SK-N-DZ (cell line): Measurements from ENCODE around the gene GRM3. TPM values are rescaled to one million over a fixed set of nuclear protein-coding genes. Genes with fewer than 3 reads are reported as not detected.

Experiments
- DNase-seq: peaks from one replicate; pipeline ENCODE4 v3.0.0-alpha.2; 2015; ENCODE audit warnings: low spot score
- polyA plus RNA-seq, 2 experiments: library from polyadenylated mRNA; depleted of rRNA; stranded (reverse); fragments of >200 nt; gene quantifications; 2 replicates each; pipeline ENCODE4 v1.2.3, GENCODE V29; 2014

Gene GRM3
- not detected in 2 replicates for polyA plus RNA-seq (2014; cell fraction: cytosol; rRNA removed)
- polyA plus RNA-seq (2014; cell fraction: nucleus; rRNA removed): not detected in 2 replicates

- DNase-seq: peak; percentile 81
Measured at GRCh38 chr7:86643561-86644281, at the start of gene GRM3. Gene GRM3, plus strand, starts transcription at chr7:86643909. Its CDS starts 121,237 bp downstream, at chr7:86765146.

GRCh38 chr7:86598311-86598710 is 45.4 kb upstream of the GRM3 start:
- peak; percentile 52 for DNase-seq

GRCh38 chr7:86598721-86599120 is 45.0 kb upstream of the GRM3 start:
- DNase-seq: peak; percentile 15

GRCh38 chr7:86600506-86601290 is 43.0 kb upstream of the GRM3 start:
- peak; percentile 26 for DNase-seq

- DNase-seq: peak; percentile 11
Measured at GRCh38 chr7:86615711-86616110, 28.0 kb upstream of the GRM3 start.

- DNase-seq: peak; percentile 12
Measured at GRCh38 chr7:86644282-86645224, 844 bp downstream of the GRM3 start.

- DNase-seq: peak; percentile 8
Measured at GRCh38 chr7:86645225-86645608, 1.5 kb downstream of the GRM3 start.

DNA sequence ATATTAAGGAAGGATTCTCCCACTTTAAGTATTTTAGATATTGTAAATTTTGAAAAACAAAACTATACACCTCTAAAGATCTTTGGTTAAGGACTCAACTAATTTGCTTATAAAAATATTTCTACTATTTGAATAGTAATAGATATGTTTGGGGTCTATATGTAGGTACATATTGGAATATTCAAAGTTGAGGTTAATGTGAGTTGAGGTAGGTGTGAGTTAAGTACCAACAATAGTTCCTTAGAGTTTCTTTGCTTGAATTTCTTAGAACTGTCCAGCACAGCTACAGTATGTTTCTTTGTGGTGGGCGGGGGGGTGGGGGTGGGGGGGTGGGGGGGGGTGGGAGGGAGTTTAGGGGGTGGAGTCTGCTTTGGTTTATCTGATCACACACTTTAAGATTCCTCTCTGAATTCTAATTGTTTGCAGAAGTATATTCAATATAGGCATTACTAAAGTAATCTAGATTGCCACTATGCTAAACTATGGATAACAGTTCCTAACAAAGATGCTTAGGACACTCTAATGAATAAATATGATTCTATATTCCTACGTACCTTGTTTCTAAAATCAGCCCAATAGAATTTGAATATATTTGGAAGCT is 2.1 kb downstream of the GRM3 start:
- no peak for DNase-seq

DNA sequence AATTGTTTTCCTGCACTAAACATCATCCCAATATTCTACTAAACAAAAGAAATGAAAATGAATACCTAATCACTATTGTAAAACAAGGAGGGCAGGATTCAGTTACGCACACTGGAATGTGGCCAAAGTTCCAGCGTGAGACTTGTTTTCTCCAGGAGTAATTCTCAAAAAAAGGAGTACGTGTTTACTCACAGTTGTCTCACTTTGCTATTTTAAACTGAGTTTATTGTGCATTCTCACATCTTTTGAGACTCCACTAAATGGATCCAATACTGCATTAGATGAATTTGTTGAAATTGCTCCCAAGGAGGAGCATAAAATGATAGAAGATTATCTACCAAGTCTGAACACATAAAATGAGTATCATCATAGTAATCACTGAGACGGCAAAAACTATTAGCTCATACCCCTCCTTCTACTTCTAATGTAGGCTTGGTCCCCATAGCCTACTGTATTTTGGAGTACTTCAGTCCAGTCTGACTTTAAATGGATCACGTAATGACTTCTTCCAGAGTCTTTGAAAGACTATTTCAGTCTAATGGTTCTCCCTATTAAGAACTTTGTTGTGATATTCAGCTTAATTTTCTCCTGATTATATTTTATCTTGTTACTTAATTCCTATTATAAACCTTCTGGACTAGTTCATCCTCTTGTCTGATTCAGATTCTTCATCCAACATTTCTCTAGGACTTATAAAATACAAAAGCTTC is 3.8 kb downstream of the GRM3 start:
- no peak for DNase-seq

DNA sequence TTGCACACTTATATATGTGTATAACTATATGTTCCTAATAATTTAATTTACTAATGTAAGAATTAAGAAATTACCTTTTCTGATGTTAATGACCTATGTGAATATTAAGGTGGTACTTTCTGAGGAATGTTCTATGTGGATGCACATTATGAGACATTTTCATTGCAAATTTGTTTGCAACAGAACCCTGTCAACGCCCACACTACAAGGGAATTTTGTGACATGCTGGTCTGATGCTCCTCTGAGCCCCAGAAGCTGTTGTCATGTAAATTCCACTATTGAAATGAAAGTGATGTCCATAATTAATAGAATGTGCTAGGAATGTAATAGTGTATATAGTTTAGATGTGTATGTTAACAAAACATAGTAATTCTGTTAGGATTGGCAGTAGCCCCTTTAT is 4.5 kb downstream of the GRM3 start:
- no peak for DNase-seq

GRCh38 chr7:86653919-86654659 is 10.4 kb downstream of the GRM3 start:
- no peak for DNase-seq

DNA sequence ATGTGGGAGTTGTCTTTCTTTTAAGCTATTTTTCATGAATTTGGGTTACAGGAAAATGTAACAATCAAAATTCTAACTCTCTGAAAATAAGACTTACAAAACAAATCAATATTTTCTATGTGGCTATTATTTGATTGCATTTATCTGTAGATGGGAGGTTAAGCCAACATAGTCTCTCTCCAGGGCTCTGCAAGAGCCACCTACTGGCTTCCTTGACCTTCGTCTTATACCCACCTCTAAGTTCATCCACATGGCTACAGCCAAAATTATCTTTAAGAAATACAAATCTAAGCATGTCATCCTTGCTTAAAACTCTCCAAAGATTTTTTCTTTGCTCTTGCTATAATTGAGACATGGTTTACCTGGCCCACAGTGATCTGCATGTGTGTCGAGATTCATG is 14.2 kb downstream of the GRM3 start:
- DNase-seq: no peak

GRCh38 chr7:86660950-86661462 is 17.3 kb downstream of the GRM3 start:
- no peak for DNase-seq

DNA sequence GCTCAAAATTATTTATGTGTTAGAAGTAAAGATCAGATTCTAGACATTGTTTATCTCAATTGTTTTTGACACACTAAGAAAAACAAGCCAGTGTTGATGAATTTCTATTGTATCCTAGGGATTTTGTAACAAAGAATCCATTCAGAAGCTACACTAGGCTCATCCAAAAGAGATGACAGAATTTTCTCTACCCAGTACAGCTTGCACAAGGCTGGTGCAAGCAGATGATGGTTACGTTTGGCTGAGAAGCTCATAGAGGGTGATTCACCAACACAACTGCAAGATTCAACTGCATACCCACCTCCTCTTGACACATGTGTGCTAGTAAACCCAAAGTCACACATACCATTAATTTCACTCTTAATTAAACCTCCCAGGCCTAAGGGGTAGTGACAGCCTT is 20.8 kb downstream of the GRM3 start:
- DNase-seq: no peak

GRCh38 chr7:86664991-86665390 is 21.3 kb downstream of the GRM3 start:
- no peak for DNase-seq

- DNase-seq: no peak
Measured at GRCh38 chr7:86665669-86666068, 22.0 kb downstream of the GRM3 start.

DNA sequence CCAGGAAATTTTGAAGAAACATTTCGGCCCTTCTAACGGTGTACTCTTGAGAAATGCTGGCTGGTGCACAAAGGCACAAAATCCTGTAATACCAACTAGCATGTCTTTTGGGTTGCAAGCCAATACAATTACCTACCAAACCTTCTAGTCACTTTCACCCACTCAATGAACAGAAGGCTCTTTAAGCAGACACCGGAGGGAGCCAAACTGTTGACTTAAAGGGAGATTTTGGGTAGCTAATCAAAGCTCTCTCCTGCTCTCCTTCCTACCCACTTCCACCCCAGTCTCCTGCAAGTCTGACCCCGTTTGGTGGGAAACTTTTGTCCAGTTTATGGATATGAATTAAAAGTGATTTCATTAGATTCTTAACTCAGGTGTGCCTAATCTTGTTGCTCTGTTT is 24.0 kb downstream of the GRM3 start:
- DNase-seq: no peak

DNA sequence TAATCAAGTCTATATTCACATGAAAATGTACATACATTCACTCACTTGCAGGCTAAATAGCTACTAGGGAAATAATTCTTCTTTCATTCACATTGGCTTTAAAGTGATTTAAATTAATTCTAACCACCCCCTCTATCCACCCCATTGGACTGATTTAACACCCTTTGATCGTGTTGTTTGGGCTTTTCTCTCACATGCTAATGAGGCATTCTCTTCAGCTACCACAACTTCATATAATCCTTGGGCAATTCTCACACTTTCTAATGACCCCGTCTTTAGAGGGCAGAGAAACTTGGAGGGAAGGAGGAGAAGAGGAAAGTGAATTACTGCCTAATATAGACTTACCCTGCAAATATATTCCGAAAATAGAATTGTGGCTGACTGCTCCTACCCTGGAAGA is 24.6 kb downstream of the GRM3 start:
- no peak for DNase-seq

DNA sequence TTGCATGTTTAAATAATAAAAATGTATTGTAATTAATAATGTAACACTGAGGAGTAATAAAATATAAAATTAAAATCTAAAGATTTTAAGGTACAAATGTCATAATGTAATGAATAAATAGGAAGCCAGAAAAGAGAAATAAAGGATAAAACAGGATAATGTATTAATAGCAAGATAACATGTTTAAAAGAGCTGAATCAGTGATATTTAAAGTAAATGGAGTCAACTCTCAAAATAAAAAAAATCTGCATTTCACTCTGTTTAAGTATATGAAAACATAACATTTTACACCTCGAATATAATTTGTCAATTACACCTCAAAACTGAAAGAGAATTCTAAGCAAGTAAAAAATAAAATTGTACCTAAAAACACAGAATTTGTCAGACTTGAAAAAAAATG is 44.1 kb downstream of the GRM3 start:
- no peak for DNase-seq

GRCh38 chr7:86689363-86689762 is 45.7 kb downstream of the GRM3 start:
- no peak for DNase-seq
